Measurements from ENCODE around the gene ATP1B2. TPM values are rescaled to one million over a fixed set of nuclear protein-coding genes. Genes with fewer than 3 reads are reported as not detected.

Gene ATP1B2
- total RNA-seq, 1 experiment from 2014 or later: not detected

- ATAC-seq (no peak), DNase-seq (ENCODE audit: low read depth, low spot score) (no peak)
- Histone ChIP-seq H3K9me2 (ENCODE audit: insufficient read depth) (no peaks in the 10 kb centered on the region), H3K4me3 (replicated peaks in 1 of 2; ENCODE audit: low read depth in 1 of 2, low read length in 2 of 2) (no peak overlapping the region), H3K79me2 (ENCODE audit: insufficient read depth, low read length) (no peaks in the 10 kb centered on the region), H3K9me3 (ENCODE audit: control insufficient read depth in 1 of 2, insufficient read depth in 1 of 2, low read depth in 1 of 2, low read length in 2 of 2) (no peaks in the 10 kb centered on the region), H4K20me1 (ENCODE audit: insufficient read depth) (no peaks in the 10 kb centered on the region), H3K36me3 (ENCODE audit: control insufficient read depth in 1 of 2, insufficient read depth in 2 of 2, low read length in 2 of 2) (no peaks in the 10 kb centered on the region), H3K27me3 (ENCODE audit: insufficient read depth, low read length) (no peaks in the 10 kb centered on the region), H3K27ac (ENCODE audit: low read depth, low read length) (no peak overlapping the region), H3K9ac (ENCODE audit: low read length) (no peak overlapping the region), H3K4me1 (ENCODE audit: control insufficient read depth in 1 of 2, insufficient read depth in 2 of 2, low read length in 2 of 2) (peaks cover 0 to 7% of the 10 kb centered on the region in 2 experiments; a peak in 2 of 4 replicates), H3K4me2 (ENCODE audit: low read length) (no peak overlapping the region), H2AFZ (ENCODE audit: low read depth, low read length, poor library complexity, severe bottlenecking) (no peak overlapping the region)
- POLR2A ChIA-PET: interaction anchor here (1.5 kb wide), 1 partner anchor 8 kb away, joined by 4 read pairs; the partner anchor contains the start of gene SAT2
- TF ChIP-seq SIN3A (IDR thresholded peaks at IDR 0.05; ENCODE audit: low read depth): no peak
- no peak for TF ChIP-seq CBX3 (IDR thresholded peaks at IDR 0.05; ENCODE audit: low read depth)
- TF ChIP-seq CEBPB (IDR thresholded peaks at IDR 0.05; ENCODE audit: low read depth): no peak
- TF ChIP-seq EZH2 (IDR thresholded peaks at IDR 0.05): no peak
- TF ChIP-seq, protein P1, sequence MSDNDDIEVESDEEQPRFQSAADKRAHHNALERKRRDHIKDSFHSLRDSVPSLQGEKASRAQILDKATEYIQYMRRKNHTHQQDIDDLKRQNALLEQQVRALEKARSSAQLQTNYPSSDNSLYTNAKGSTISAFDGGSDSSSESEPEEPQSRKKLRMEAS (IDR thresholded peaks at IDR 0.05): no peak
- no peak for TF ChIP-seq POLR2AphosphoS5 (IDR thresholded peaks at IDR 0.05; ENCODE audit: low read depth, low read length)
- no peak for TF ChIP-seq ZNF274 (IDR thresholded peaks at IDR 0.05; ENCODE audit: low read depth, low read length)
- TF ChIP-seq SP1 (IDR thresholded peaks at IDR 0.05; ENCODE audit: low read depth): no peak
- no peak for TF ChIP-seq ELF1 (IDR thresholded peaks at IDR 0.05; ENCODE audit: borderline replicate concordance, low read depth)
- TF ChIP-seq, protein P2, sequence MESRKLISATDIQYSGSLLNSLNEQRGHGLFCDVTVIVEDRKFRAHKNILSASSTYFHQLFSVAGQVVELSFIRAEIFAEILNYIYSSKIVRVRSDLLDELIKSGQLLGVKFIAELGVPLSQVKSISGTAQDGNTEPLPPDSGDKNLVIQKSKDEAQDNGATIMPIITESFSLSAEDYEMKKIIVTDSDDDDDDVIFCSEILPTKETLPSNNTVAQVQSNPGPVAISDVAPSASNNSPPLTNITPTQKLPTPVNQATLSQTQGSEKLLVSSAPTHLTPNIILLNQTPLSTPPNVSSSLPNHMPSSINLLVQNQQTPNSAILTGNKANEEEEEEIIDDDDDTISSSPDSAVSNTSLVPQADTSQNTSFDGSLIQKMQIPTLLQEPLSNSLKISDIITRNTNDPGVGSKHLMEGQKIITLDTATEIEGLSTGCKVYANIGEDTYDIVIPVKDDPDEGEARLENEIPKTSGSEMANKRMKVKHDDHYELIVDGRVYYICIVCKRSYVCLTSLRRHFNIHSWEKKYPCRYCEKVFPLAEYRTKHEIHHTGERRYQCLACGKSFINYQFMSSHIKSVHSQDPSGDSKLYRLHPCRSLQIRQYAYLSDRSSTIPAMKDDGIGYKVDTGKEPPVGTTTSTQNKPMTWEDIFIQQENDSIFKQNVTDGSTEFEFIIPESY (IDR thresholded peaks at IDR 0.05; ENCODE audit: extremely low read depth, insufficient replicate concordance, low read length): no peak
- no peak for TF ChIP-seq TCF7L2 (IDR thresholded peaks at IDR 0.05; ENCODE audit: borderline replicate concordance, extremely low read depth, insufficient read depth, insufficient read length)
- no peak for TF ChIP-seq EGR1 (IDR thresholded peaks at IDR 0.05; ENCODE audit: low read depth)
- TF ChIP-seq CTCF (IDR thresholded peaks at IDR 0.05 in 2 of 3, conservative IDR thresholded peaks at IDR 0.05 in 1 of 3; ENCODE audit: borderline replicate concordance in 1 of 3, insufficient read depth in 1 of 3, low read depth in 2 of 3, low read length in 2 of 3): no peak
- no peak for TF ChIP-seq JUND (IDR thresholded peaks at IDR 0.05)
- TF ChIP-seq RAD21 (IDR thresholded peaks at IDR 0.05; ENCODE audit: low read depth): no peak
- no peak for TF ChIP-seq EZH2phosphoT487 (IDR thresholded peaks at IDR 0.05; ENCODE audit: borderline replicate concordance)
- CTCF ChIA-PET: no interaction called here
- intact Hi-C loops (cut with micrococcal nuclease): no loop called here
- RAD21 ChIA-PET (ENCODE audit: low non-redundant PET in 1 of 2, low total read pairs in 2 of 2, uncharacterized antibody in 2 of 2, unreplicated experiment in 2 of 2): no interaction called here
- no TSS peak for BruUV-seq (replicated peaks)
Observed at GRCh38 chr17:7636163-7636562, 14.6 kb upstream of the ATP1B2 start.

Data from HCT116 (cell line).